ENCODE data around the gene BRD3. TPM values are rescaled to one million over a fixed set of nuclear protein-coding genes. Genes with fewer than 3 reads are reported as not detected.
A peak's percentile ranks its signal among the peaks of the same experiment; 100 is the strongest.

The BRD3 gene
- polyA plus RNA-seq, 3 donors = 16.4 to 18.2 (median 17.1) TPM

- peaks cover 59 to 78% of the 10 kb centered on the region in 2 donors for H3K36me3 Mint-ChIP-seq
- intact Hi-C loops (cut with micrococcal nuclease) = loop anchor here in 1 of 2 donors (10.0 kb wide), 1 partner anchor 882 kb away; no protein-coding TSS in a partner anchor
- Histone ChIP-seq H3K27ac (ENCODE audit: low read depth in 1 of 2, low read length in 2 of 2) (no peak overlapping the region), H3K79me2 (ENCODE audit: insufficient read depth, low read length) (peaks cover 45% of the 10 kb centered on the region), H3K36me3 (replicated peaks in 1 of 2; ENCODE audit: control insufficient read depth in 1 of 2, insufficient read depth in 2 of 2, low read length in 2 of 2) (peaks cover 62 to 84% of the 10 kb centered on the region in 2 donors), H3K27me3 (ENCODE audit: control insufficient read depth in 2 of 2, insufficient read depth in 2 of 2, low read length in 2 of 2) (no peaks in the 10 kb centered on the region), H2AFZ (ENCODE audit: insufficient read depth, low read depth, low read length, poor library complexity, severe bottlenecking) (no peak overlapping the region), H4K20me1 (ENCODE audit: insufficient read depth, low read length) (peaks cover 93% of the 10 kb centered on the region), H3K9ac (ENCODE audit: insufficient read depth, low read length, poor library complexity, severe bottlenecking) (no peak overlapping the region), H3K4me3 (replicated peaks in 1 of 3; ENCODE audit: low read depth in 2 of 3, low read length in 3 of 3) (no peak overlapping the region), H3K4me2 (replicated peaks; ENCODE audit: extremely low read depth, low read length, poor library complexity, severe bottlenecking) (no peak overlapping the region), H3K9me3 (replicated peaks in 1 of 2; ENCODE audit: control insufficient read depth in 1 of 2, insufficient read depth in 1 of 2, low read length in 2 of 2) (no peaks in the 10 kb centered on the region), H3K4me1 (ENCODE audit: control insufficient read depth in 1 of 2, insufficient read depth in 2 of 2, low read length in 2 of 2) (peaks cover 17 to 21% of the 10 kb centered on the region in 2 donors)
- H3K27me3 Mint-ChIP-seq (ENCODE audit: low read depth in 3 of 3) = peaks cover 0 to 5% (median 0%) of the 10 kb centered on the region in 3 donors
- no peak overlapping the region for H3K4me3 Mint-ChIP-seq
- H3K4me1 Mint-ChIP-seq = peaks cover 22% of the 10 kb centered on the region
- no peak for DNase-seq
- peak overlapping the region in 1 of 7 donors; percentile 16 for H3K27ac Mint-ChIP-seq
- H3K9me3 Mint-ChIP-seq = no peaks in the 10 kb centered on the region
- 96% methylated on average over 3 of the region's 3 CpGs for WGBS (ENCODE audit: insufficient coverage)
- no peak for TF ChIP-seq CTCF (IDR thresholded peaks at IDR 0.05)
Observed at GRCh38 chr9:134052491-134052890, 15.3 kb downstream of the BRD3 start.

GRCh38 chr9:134051319-134051718, 16.5 kb downstream of the BRD3 start:
- 100% methylated on average over 12 of the region's 16 CpGs for WGBS (ENCODE audit: insufficient coverage)
- Mint-ChIP-seq H3K4me1 (peaks cover 13% of the 10 kb centered on the region), H3K36me3 (peaks cover 63 to 81% of the 10 kb centered on the region in 2 donors), H3K4me3 (no peak overlapping the region), H3K27ac (peak overlapping the region in 1 of 7 donors; percentile 32), H3K27me3 (ENCODE audit: low read depth in 3 of 3) (peaks cover 0 to 3% (median 0%) of the 10 kb centered on the region in 3 donors), H3K9me3 (no peaks in the 10 kb centered on the region)
- Histone ChIP-seq H3K9ac (ENCODE audit: insufficient read depth, low read length, poor library complexity, severe bottlenecking) (no peak overlapping the region), H3K4me2 (replicated peaks; ENCODE audit: extremely low read depth, low read length, poor library complexity, severe bottlenecking) (no peak overlapping the region), H3K4me3 (replicated peaks in 1 of 3; ENCODE audit: low read depth in 2 of 3, low read length in 3 of 3) (no peak overlapping the region), H3K79me2 (ENCODE audit: insufficient read depth, low read length) (peaks cover 36% of the 10 kb centered on the region), H3K4me1 (ENCODE audit: control insufficient read depth in 1 of 2, insufficient read depth in 2 of 2, low read length in 2 of 2) (peaks cover 11% of the 10 kb centered on the region in 2 donors), H3K9me3 (replicated peaks in 1 of 2; ENCODE audit: control insufficient read depth in 1 of 2, insufficient read depth in 1 of 2, low read length in 2 of 2) (no peaks in the 10 kb centered on the region), H3K36me3 (replicated peaks in 1 of 2; ENCODE audit: control insufficient read depth in 1 of 2, insufficient read depth in 2 of 2, low read length in 2 of 2) (peaks cover 73 to 87% of the 10 kb centered on the region in 2 donors), H4K20me1 (ENCODE audit: insufficient read depth, low read length) (peaks cover 91% of the 10 kb centered on the region), H3K27ac (ENCODE audit: low read depth in 1 of 2, low read length in 2 of 2) (no peak overlapping the region), H2AFZ (ENCODE audit: insufficient read depth, low read depth, low read length, poor library complexity, severe bottlenecking) (no peak overlapping the region), H3K27me3 (ENCODE audit: control insufficient read depth in 2 of 2, insufficient read depth in 2 of 2, low read length in 2 of 2) (no peaks in the 10 kb centered on the region)
- intact Hi-C loops (cut with micrococcal nuclease) = loop anchor here in 1 of 2 donors (10.0 kb wide), 1 partner anchor 883 kb away; no protein-coding TSS in a partner anchor
- no peak for DNase-seq
- no peak for TF ChIP-seq CTCF (IDR thresholded peaks at IDR 0.05)
